Amniotic stem cell (primary cell): Measurements from ENCODE around the gene ELAVL1.

Source experiments
- DNase-seq: peaks from one replicate; lab custom pipeline; 2025; lab: John Stamatoyannopoulos, UW

The ELAVL1 gene

GRCh38 chr19:8020681-8021080 lies 15.2 kb upstream of the ELAVL1 start:
- no peak for DNase-seq

- DNase-seq, result no peak
Measured at GRCh38 chr19:8017808-8018207, 12.4 kb upstream of the ELAVL1 start.

GRCh38 chr19:8004723-8005513 lies 523 bp downstream of the ELAVL1 start:
- DNase-seq, result no peak

GRCh38 chr19:8004001-8004400 lies 1.4 kb downstream of the ELAVL1 start:
- DNase-seq, result no peak

- peak; percentile 10 for DNase-seq
Measured at GRCh38 chr19:8001995-8002849, 3.2 kb downstream of the ELAVL1 start.

GRCh38 chr19:8001651-8001994 lies 3.8 kb downstream of the ELAVL1 start:
- no peak for DNase-seq

- DNase-seq, result no peak
Measured at GRCh38 chr19:8000298-8001038, 5.0 kb downstream of the ELAVL1 start.

GRCh38 chr19:7999376-7999775 lies 6.1 kb downstream of the ELAVL1 start:
- DNase-seq, result no peak

GRCh38 chr19:7997809-7998480 lies 7.5 kb downstream of the ELAVL1 start:
- DNase-seq, result no peak

GRCh38 chr19:7996883-7997282 lies 8.6 kb downstream of the ELAVL1 start:
- no peak for DNase-seq

GRCh38 chr19:7995810-7996158 lies 9.7 kb downstream of the ELAVL1 start:
- no peak for DNase-seq

GRCh38 chr19:7994928-7995809 lies 10.3 kb downstream of the ELAVL1 start:
- DNase-seq, result no peak

- DNase-seq, result no peak
Measured at GRCh38 chr19:7994114-7994513, 11.3 kb downstream of the ELAVL1 start.

- no peak for DNase-seq
Measured at GRCh38 chr19:7993560-7993959, 11.9 kb downstream of the ELAVL1 start.

GRCh38 chr19:7992575-7992974 lies 12.9 kb downstream of the ELAVL1 start:
- DNase-seq, result no peak

- no peak for DNase-seq
Measured at GRCh38 chr19:7989071-7989575, 16.3 kb downstream of the ELAVL1 start.

- no peak for DNase-seq
Measured at GRCh38 chr19:7988307-7988706, 17.1 kb downstream of the ELAVL1 start.

GRCh38 chr19:7987114-7987768 lies 18.2 kb downstream of the ELAVL1 start:
- no peak for DNase-seq

GRCh38 chr19:7986321-7987113 lies 18.9 kb downstream of the ELAVL1 start:
- DNase-seq, result peak; percentile 39
